ENCODE data around the gene SHH.
A peak's percentile ranks its signal among the peaks of the same experiment; 100 is the strongest.

SHH gene

DNA sequence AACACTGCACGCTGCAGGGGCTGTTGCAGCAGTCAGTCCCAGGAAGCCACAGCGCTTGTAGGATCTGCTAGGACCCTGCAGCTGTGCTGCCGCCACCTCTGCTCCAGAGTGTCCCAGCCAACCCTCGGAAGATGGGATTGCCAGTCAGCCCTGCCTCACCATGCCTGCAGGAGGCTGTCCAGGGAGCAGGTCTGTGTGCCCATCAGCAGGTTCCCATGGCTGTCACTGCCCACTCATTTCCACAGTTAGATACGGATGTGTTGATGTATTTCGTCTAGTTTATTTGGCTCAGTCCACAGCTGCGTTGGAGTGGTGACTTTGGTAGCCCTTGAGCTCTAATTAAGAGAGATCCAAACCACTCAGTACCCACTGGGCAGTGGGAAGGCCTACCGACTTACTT, 35.7 kb downstream of the SHH start:
- intact Hi-C loops (cut with DNase I) = no loop called here
- DNase-seq = peak in 2 of 10 donors; percentile 72 to 78

DNA sequence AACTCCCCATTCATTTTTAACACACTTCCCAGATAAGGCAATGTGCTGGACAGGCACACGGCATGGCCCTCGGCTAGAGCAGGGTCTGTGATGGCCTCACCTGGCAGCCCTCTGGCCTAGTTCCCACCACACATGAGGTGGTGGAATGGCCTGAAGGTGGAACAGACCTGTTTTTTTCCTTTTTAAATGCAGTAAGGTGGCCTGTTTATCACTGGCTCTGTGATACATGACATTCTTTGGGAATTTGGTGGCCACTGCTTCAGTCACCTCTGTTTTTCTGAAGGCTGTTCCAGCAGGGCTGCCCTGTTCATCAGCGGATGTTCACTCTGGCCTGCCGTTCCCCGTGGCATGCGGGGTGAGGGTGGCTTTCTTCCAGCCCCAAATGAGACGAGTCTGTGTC, 36.6 kb downstream of the SHH start:
- intact Hi-C loops (cut with DNase I) = no loop called here
- peak in 1 of 10 donors; percentile 46 for DNase-seq

DNA sequence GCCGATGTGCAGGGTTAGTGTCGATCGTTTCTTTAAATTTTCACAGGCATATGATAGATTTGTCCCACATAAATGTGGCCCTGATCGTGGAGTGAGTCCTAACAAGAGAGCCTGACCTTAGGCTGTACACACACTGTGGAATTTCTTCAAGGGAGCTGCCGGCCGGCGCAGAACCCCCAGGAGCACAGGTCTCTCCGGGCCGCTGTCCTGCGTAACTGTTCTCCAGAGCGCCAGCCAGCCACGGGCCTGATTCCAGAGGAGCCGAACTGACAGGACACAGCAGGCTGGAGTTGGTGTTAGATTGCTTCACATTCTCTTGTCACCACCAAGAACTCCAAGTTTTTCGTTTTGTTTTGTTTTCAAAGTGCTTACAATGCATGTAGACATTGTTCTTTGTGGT, 37.3 kb downstream of the SHH start:
- intact Hi-C loops (cut with DNase I) = no loop called here
- peak in 2 of 10 donors; percentile 60 to 76 for DNase-seq

DNA sequence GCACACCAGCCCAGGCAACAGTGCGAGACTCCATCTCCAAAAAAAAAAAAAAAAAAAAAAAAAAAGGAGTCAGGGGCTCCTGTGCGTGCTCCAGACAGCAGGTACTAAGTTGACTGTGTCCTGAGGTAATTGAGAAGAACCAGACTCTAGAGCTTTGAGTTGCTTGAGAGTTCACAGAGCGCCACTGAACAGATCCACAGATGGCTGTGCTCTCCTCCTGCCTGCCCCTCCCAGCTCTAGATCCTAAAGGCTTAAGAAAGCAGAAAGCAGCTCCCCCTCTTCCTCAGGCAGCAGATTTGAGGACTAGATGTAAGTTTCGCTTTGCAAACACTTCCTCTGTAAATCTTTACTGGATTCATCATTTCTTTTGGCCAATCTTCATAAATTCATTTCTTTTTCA, 38.7 kb downstream of the SHH start:
- intact Hi-C loops (cut with DNase I) = no loop called here
- DNase-seq = no peak

DNA sequence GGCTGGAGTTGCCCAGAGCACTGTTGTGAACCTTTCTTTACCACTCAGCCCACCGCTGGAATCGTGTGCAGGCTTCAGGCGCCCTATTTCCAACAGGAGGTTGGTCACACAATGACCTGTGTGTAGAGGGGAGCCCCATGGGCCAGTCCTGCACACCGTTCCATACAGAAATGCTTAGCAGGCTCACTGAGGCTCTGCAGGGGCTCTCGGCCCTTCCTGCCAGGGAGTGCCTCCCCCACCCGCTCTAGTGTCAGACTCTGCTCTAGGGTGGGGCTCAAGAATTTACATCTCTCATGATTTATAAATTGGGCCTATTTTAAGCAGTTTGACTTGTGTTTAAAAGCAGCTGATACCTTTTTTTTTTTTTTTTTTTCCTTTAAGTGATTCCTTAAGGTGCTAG, 42.0 kb downstream of the SHH start:
- intact Hi-C loops (cut with DNase I) = no loop called here

DNA sequence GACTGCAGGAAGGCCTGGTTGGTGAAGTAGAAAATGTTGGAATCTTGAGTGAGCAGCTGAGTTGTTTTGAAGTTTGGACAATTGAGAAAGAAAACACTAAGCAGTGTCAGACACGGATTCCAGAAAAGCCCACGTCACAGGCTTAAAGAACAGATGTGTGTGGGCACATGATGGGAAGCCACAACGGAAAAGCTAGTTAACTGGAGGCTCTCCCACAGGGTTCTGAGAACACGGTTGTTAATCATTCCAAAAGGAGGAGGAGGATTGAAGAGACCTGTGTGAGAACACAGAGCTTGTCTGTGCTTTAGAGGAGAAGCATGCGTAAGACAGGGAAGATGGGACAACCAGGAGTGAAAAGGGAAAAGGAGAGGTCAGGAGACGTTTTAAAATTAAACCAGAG, 42.6 kb downstream of the SHH start:
- DNase-seq = peak in 4 of 10 donors; percentile 35 to 87 (median 58)
- intact Hi-C loops (cut with DNase I) = loop anchor here (10.0 kb wide), 1 partner anchor 855 kb away; no protein-coding TSS in a partner anchor

More for the DNA sequence above, 42.0 kb downstream of the SHH start:
- no peak for DNase-seq

DNA sequence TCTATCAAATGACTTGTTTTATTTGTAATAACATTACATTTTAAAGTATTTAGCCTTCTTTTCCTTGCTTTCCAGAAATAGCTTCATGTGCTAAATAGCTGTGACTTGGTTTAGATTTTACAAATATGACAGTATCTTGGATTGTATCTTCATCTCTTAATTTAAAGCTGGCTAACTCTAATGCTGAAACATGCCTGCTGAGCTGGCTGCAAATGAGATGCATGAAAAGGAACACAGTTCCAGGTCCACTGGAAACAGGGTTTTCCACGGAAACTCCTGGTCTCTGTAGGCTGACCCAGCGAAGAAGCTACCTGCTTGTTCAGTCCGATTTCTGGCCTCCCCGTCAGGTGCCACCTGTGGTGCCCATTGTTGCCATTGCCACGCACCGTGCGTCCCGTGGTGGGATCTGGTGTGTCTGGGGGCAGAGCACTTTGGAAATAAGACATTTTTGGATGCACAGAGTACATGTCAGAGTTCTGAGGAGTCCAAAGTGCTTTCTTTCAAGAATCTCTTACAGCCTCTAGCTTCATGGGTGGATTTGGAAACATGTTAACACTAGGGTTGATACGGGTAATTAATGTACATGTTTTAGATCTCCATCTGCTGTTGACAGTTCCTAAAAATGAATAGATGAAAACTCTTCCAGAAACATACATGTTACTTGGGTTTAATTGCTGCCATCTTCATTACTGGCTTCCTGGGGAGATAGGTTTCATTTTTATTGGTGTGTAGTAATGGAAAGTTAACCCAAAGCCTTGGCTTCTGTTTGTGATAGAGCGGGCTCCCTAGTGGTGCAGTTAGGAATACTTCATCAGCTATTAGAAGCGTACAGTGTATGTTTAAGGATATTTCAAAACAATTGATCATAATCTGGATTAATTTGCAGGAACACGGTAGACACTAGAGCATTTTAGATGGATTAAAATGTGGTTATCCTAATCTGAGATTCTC, 45.0 kb downstream of the SHH start:
- intact Hi-C loops (cut with DNase I) = loop anchor here (10.0 kb wide), 1 partner anchor 852 kb away; no protein-coding TSS in a partner anchor
- peak in 1 of 10 donors; percentile 48 for DNase-seq

DNA sequence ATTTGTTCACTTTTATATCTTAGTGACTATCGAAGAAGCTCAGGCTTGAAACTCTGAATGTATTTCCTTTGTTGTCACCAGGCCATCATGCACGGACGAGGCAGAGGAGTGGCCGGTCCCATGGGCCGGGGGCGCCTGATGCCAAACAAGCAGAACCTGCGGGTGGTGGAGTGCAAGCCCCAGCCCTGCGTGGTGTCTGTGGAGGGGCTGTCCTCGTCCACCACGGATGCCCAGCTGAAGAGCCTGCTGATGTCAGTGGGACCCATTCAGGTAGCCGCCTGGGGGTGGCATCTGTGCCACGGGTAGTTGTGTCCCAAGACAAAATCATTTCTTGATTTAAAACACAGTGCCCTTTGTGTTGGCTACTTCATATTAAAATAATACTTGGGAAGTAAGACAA, 45.9 kb downstream of the SHH start:
- intact Hi-C loops (cut with DNase I) = loop anchor here (10.0 kb wide), 1 partner anchor 852 kb away; no protein-coding TSS in a partner anchor
- DNase-seq = peak in 2 of 10 donors; percentile 76 to 83

DNA sequence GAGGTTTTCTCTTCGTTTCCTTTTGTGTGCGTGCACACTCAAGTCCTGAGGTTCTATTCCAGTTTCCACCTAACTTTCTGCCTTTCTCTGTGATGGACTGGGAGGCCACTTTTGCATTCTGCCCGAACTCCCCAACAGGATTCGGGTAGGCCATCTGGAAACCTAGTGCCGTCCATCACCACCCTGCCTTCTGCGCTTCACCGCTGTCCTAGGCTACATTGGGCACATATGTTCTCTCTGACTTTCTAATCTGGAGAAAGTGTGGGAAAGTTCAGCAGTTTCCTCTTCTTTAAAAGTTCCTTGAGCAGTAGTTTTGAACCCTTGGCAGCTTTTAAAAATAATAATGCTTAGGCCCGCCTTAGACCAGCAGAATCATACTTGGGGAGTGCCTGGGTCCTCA, 46.8 kb downstream of the SHH start:
- DNase-seq = peak in 1 of 10 donors; percentile 32
- intact Hi-C loops (cut with DNase I) = loop anchor here (10.0 kb wide), 1 partner anchor 851 kb away; no protein-coding TSS in a partner anchor

DNA sequence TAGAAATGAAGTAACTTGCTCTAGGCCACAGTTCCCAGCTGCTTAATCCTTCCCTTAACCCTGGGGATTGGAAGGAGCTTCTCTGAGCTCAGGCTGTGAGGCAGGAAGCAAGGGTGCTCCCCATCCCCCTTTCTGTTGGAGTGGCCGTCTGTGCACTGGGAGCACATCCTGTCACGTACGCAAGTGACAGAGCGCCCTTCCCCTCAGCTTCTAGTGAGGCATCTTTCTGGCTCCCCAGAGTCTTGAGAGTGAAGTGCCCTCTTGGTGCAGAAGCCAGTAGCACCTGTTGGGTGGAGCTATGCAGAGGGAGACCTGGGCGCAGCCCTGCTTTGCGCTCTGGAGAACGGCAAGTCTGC, 47.8 kb downstream of the SHH start:
- peak in 1 of 10 donors; percentile 76 for DNase-seq
- intact Hi-C loops (cut with DNase I) = loop anchor here (10.0 kb wide), 1 partner anchor 850 kb away; no protein-coding TSS in a partner anchor

DNA sequence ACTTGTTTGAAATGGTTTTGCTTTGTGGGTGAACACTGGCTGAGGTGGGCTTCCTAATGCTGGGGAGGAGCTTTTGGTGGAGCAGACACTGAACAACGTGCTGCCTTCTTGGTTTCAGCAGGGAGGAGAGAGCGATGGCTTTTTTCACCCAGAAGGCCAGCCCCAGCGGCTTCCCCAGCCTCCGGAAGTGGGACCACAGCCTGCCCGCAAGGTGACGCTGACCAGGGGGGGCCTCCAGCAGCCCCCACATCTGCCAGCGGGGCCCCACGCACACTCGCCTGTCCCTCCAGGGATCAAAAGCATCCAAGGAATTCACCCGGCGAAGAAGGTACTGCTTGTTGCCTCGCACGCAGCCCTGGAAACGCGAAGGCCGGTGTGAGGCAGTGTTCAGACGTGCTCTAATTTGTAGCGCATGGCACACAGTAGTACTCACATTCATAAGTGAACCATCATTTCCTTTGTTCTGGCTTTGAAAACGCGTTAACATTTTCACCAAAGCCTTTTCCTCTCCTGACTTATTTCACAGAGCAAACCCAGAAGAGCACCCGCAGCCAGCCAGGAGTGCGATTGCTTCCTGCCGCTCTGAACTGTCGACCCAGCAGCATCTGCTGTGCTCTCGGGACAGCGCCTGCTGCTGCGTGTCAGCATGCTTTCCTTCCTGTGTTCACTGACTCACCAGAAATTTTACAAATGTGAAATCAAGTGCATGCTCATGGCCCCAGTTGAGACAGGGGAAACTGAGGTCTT, 48.4 kb downstream of the SHH start:
- intact Hi-C loops (cut with DNase I) = loop anchor here (10.0 kb wide), 1 partner anchor 849 kb away; no protein-coding TSS in a partner anchor
- peak in 1 of 10 donors; percentile 75 for DNase-seq

DNA sequence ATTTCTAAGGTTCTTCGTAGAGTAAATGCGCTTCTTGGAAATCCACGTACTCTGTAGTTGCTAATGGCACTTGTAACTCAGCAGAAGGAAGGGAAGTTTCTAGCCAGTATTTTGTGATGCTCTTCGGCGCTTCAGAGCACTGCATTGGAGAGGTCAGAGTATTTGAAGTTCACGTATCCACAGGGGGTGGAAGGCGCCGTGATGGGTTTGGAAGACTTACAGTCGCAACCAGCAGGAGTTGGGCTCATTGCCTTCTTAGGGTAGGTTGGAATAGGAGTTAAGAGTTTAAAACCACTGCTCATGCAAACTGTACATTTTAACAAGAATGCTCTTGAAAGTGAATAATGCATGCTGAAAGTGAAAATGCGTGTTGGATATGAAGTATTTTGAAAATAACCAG, 49.1 kb downstream of the SHH start:
- intact Hi-C loops (cut with DNase I) = loop anchor here (10.0 kb wide), 1 partner anchor 848 kb away; no protein-coding TSS in a partner anchor
- DNase-seq = peak in 1 of 10 donors; percentile 34

DNA sequence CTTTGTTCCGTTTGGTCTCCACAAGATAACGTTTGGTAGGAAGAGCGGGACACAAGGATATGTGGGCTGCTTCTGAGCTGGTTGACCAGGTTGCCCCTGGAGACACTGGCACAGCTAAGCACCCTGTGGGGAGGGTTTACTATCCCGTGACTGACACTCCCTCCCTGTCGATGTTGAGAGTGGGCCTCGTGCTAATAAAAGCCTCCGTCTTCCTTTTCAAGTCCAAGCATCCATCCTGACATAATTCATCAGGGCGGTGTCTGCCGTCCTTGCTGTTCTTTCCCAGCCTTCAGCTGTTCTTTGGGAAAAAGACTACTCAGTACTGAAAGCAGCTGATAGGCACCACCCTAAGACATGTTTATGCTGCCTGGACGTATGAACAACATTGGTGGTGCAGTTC, 49.6 kb downstream of the SHH start:
- intact Hi-C loops (cut with DNase I) = loop anchor here (10.0 kb wide), 1 partner anchor 848 kb away; no protein-coding TSS in a partner anchor
- DNase-seq = peak in 1 of 10 donors; percentile 25

DNA sequence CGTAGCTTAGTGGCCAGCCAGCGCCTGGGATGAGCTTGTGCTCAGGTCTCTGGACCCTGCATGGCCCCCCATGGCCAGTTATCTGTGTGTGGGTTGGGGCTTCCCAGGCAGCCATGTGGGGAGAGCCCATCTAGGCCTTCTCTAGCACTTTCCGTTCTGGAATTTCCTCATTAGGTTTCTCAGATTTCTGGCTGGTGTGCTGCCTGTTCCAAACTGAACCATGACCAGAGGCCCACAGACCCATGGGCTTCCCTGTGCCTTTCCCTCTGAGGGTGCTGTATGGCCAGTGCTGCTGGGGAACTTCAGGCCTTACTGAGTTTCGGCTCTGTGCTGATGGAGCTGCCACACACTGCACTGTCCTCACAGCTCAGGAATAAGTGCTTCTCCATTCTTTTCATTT, 50.2 kb downstream of the SHH start:
- intact Hi-C loops (cut with DNase I) = loop anchor here (10.0 kb wide), 1 partner anchor 847 kb away; no protein-coding TSS in a partner anchor
- peak in 1 of 10 donors; percentile 58 for DNase-seq

DNA sequence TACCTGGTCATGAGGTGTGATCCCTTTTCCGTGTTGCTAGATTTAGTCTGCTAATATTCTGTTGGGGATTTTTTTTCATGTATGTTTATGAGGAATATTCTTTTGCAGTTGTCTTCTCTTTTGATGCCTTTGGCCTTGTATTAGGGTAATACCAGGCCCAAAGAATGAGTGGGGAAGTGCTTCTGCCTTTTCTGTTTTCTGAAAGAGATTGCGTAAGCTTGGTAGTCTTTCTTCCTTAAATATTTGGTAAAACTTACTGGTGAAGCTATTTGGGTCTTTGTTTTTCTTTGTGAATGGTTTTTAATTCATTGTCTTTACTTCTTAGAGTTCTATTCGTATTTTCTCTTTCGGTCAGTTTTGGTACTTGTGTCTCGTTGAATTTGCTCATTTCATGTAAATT, 51.1 kb downstream of the SHH start:
- DNase-seq = no peak
- intact Hi-C loops (cut with DNase I) = loop anchor here (10.0 kb wide), 1 partner anchor 846 kb away; no protein-coding TSS in a partner anchor

DNA sequence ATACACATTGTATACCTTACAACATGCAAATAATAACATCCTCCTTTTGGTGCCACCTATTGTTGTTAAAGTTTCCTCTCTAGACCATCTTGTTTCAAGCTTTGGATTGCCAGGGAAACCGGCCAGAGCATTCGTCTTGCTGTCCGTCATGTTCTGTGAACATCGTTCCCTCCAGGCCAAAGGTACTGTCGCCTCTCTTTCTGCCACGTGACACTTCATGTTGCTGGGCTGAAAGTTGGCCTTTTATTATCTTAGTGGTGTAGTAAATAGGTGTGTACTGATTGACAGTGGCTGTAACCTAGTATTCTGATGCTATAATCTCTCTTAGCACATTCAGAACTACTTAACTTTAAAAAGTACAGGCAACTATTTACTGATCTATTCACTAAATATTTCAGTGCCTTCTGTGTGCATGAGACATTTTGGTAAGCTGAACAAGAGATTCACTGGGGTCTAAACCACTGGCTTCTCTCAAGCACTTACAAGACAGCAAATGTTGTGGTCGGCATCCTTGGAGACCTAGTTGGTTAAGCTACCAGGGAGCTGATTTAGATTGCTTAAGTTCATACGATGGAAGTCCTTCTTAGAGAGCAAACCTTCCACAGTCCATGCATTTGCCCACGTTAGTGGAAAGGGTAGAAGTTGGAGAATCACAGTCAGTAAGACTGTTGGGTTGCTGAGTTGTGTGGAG, 52.4 kb downstream of the SHH start:
- intact Hi-C loops (cut with DNase I) = loop anchor here (10.0 kb wide), 1 partner anchor 845 kb away; no protein-coding TSS in a partner anchor
- no peak for DNase-seq

DNA sequence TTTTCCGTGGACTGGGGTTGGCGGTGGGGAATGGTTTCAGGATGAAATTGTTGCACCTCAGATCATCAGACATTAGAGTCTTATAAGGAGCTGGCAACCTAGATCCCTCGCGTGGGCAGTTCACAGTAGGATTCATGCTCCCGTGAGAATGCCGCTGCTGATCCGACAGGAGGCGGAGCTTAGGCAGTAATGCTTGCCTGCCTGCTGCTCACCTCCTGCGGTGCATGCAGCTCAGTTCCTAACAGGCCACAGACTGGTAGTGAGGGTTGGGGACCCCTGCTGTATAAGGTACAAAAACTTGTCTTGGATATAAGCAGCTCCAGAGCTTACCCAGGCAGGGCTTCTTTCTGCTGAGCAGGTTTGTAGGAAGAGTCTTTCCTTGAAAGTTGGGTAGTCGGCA, 53.9 kb downstream of the SHH start:
- DNase-seq = peak in 1 of 10 donors; percentile 84
- intact Hi-C loops (cut with DNase I) = no loop called here

DNA sequence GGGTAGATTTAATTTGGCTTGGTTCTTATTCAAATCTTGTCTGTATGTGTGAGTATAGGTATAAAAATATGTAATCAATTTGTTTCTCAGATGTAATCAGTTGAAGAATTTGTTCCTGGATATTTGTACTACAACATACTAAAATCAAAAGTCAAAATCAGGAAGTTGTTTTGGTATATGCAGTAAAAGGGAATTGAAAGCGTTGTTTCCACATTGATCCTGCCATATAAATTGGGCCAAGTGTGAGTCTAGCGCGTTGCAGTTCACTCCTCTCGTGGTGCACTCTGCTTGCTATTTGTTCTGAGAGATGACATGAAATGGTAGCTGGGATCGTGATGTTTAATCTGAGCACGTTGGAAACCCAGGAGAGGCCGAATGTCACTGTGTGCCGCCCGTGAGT, 55.9 kb downstream of the SHH start:
- DNase-seq = no peak
- intact Hi-C loops (cut with DNase I) = no loop called here

DNA sequence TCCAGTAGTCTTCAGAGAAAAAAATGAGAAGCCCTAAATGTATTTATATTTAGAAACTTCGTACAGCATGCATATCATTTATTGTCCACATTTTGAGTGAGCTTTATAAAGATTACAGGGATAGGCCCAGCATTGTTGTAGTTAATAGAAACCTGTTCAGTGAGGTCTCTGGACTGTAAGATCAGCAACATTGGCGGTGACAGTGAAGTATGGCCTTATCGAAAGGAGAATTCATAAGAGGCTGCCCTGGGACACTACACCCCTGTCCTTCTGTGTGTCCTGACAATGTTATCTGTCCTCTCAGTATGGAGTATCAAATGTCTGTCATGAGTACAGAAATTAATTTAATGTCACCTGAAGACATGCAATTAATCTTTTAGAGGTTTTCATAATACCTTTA, 57.2 kb downstream of the SHH start:
- intact Hi-C loops (cut with DNase I) = no loop called here
- DNase-seq = no peak

DNA sequence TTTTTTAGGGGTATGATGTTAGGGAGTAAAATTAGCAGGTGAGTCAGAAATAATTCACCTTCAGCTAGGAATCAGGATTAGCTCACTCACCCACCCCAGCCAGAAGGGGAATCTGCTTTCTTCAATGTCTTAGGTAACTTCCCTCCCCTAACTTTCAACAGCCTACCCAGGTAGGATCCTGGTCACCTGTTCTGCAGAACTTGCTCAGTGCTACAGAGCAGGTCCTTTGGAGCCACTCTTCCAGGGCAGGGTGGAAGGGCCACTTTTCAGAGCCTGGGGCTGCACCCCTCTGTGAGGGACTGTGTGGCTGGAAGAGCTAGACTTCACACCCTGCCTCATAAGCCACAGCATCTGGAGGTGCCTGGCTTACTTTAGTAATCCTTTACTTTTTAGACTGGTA, 58.1 kb downstream of the SHH start:
- no peak for DNase-seq
- intact Hi-C loops (cut with DNase I) = no loop called here

Data from posterior cingulate gyrus (tissue), 11 donors.